IPS-NIHi11 (cell line): ENCODE measurements around the gene UTP25.
"Not testable (repeated sequence)": the region's sequence is repeated elsewhere in the genome, so short reads cannot be mapped to it uniquely, and the experiment has no call there.

ENCODE experiments used
- DNase-seq: peaks from one replicate; pipeline ENCODE4 v3.0.0; 2012; ENCODE audit warnings: mixed read lengths, low spot score

The UTP25 gene, protein sequence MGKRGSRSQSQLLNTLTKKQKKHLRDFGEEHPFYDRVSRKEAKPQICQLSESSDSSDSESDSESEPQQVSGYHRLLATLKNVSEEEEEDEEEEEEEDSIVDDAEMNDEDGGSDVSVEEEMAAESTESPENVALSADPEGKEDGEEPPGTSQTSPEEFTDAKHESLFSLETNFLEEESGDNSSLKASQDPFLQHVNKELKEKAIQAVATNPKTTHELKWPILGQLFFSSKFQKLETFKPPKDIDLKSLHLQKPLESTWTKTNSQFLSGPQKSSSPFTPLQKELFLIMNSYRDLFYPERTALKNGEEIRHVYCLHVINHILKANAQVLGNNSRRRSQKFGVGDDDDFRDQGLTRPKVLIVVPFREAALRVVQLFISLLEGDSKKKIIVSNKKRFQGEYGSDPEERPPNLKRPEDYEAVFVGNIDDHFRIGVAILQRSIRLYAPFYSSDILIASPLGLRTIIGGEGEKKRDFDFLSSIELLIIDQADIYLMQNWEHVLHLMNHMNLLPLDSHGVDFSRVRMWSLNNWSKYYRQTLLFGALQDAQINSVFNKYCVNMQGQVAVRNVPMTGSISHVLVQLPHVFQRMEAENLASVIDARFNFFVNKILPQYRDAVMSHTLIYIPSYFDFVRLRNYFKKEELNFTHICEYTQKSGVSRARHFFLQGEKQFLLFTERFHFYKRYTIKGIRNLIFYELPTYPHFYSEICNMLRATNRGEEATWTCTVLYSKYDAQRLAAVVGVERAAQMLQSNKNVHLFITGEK

DNA sequence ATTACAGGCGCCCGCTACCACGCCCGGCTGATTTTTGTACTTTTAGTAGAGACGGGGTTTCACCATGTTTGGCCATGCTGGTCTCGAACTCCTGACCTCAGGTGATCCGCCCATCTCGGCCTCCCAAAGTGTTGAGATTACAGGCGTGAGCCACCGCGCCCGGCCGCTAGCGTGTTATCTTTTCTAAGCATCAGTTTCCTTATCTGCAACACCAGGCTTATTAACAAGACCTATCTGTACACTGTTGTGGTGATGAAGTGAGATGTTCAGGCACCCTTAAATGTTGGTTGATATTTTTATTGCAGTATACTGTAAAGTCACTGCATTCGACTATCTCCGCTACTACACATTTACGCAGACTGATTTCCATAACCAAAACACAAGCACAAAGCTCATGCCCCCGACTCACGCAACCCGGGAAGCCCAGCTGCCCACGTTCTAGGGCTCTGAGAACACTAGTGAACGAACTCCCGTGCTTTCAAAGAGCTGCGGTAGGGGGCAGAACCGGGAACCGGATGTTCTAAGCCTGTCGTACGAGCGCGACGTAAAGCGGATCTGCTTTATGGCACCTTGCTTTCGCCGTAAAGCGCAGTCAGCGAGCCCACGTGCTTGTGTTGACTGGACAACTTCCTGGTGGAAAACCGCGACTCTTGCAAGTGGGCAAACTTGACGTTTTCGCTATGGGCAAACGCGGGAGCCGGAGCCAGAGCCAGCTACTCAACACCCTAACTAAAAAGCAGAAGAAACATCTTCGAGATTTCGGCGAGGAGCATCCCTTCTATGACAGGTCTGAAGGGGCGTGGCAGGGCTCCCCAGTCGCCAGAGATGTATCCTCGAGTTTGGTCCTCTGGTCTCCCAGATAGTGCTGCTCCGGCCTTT lies at the start of gene UTP25:
Gene UTP25 (plus strand): TSS at position 589 of the 879 bp plus-strand sequence. CDS start 92 bp downstream, at position 681.
- peak; percentile 87 for DNase-seq

DNA sequence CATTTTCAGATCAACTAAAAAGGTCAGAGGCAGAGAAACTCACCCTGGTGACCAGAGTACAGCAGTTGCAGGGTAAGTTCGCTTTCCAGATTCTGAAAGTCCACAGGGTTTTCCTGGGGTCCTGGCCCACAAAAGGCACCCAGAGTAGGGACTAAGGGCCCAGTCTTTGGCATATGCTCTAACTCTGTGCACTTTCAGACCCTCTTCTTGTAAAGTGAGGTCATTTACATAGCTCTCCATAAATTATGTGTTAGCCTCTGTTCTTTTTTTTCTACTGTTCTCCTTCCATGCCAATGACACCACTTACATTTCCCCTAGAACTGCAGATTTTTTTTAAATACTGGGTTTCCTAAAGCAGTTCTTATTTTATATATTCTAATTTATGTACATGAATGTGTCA lies 49.7 kb upstream of the UTP25 start:
- DNase-seq, result no peak

DNA sequence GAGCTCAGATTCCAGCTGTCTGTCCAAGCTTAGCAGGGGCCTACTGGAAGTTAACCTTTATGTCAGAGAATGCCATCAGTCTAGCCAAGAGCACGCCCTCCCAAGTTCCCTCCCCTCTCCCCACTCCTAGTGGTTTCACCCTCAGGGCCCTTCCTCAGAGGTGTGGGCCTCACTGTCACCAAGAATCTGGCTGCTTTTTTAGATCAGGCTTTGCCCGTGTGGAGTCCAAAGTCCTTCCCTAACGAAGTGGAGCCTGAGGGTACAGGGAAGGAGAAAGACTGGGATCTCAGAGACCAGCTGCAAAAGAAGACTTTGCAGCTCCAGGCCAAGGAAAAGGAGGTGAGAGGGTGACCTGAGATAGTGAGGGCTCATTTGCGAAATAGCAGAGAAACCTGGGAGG lies 47.5 kb upstream of the UTP25 start:
- no peak for DNase-seq

DNA sequence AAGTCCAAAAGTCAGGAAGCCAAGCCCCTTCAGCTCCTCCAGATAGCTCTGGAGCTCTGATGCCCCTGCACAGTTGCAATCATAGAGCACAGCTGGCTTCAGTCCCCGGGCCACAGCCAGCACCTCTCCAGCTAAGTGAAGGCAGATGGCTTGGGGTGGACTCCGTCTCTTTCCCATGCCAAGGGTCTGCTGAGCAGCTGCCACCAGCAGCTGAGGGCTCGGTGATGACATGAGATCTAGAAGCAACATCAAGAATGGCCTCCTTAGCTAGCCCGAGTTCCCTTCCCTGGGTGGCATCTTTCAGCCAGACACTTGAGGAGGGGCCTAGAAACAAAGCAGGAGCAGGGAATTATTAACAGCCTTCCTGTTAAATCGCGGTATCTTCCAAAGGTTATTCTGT lies 44.4 kb upstream of the UTP25 start:
- DNase-seq, result no peak

DNA sequence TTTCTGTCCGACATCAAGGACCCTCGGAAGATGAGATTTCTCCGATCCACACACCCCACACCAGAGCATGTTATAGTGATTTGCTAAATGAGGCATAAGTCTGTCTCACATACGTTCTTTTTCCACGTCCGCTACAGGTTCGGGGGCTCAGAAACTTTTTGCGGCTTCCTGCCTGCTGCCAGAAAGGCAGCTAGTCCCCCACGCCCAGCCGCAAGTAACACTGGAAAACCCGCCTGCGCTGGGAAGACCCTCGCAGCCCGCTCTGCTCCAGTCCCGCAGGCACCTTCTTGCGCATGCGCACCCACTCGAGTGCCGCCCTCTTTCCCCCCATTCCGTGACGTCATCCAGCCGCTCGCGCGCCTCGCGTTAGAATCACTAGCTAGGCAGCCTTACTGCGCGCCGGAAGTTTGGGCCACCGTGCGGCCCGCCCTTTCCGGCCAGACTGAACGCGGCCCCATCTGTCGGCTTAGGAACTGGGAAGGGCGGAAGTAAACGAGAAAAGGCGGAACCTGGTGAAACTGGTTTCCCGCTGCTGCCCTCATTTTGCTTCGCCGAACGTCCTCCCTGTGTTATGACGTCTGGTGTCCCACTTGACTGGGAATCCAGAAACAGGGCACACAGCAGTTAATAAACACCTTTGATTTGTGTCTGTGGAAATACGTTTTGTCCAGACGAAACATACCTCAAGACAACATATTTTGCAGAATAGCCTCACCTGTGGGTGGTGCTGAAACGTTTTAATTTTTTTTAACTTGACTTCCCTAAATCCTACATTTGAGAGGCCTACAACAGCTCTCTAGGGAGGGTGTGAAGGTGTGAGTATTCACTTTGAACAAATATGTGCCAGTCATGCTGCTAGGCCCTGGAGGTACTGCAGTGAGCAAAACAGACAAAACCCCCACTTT lies 43.3 kb upstream of the UTP25 start, which contains the start of gene C1orf74:
Gene C1orf74 (minus strand): TSS at position 295 of the 905 bp plus-strand sequence. CDS start 925 bp downstream, outside the sequence.
- DNase-seq, result peak; percentile 99

DNA sequence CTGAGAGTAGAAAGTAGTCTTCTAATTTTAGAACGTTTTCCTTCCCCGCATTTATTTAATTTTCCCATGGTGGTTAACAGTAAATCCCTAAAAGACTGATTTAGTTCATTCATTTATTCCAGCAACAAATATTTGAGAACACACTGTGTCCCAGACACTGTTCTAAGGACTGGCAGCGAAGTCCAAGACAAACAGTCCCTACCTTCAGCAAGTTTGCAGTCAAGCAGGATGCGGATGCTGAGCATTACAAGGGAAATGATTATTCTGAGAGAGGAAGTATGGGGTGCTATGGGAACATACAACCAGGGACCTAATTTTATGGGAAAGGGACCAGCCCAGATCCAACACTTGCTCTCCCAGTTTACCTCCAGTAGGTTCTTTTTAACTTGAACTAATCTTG lies 42.2 kb upstream of the UTP25 start:
- no peak for DNase-seq

DNA sequence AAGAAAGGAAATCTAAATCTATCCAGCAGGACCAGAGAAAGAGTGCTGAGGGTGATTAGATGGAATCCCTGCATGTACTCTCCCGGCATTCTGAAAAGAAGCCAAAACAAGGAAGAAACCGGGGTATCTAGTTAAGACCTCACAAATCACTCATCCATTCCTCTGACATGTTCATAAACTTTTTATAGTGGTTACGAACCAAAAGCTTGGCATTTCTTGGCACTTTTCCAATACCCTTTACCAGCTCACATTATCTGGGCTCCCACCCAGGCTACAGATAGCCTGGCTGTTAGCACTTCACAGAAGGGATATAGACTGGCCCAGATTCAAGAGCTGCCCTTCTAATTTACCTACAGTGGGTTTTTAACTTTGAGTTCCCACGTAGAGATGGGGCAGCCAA lies 41.6 kb upstream of the UTP25 start:
- no peak for DNase-seq

DNA sequence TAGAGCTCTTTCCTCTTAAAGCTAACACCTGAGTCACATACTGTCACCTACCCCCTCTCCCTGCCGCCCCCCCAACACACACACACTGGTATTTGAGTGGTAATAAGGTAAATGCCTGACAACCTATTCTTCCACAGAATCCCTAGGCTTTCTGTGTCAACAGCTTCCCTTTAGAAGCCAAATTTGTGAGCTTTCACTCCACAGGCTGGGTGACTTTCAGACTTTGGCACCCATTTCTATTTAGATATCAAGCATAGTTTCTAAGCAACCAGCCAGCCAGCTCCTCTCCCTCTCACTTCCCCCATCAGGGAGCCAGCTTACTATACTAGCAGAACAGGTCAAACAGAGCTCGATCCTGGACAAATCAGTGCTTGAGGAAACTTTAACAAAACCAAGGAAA lies 40.2 kb upstream of the UTP25 start:
- DNase-seq, result no peak

DNA sequence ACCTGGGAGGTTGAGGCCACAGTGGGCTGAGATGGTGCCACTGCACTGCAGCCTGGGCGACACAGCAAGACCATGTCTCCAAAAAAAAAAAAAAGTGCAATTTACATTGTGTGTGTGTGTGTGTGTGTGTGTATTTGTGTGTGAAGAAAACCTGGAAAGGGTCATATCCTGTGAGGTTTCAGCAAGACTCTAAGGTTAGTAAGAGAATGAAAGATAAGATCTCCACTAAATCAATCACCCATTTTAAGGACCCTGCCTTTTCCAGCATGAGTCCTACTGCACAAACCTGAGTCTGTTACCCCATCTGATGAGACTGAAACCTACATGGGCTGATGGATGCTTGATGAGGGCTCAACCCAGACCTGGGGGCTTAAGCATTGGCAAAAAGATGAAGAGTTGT lies 38.5 kb upstream of the UTP25 start:
- DNase-seq, result no peak

DNA sequence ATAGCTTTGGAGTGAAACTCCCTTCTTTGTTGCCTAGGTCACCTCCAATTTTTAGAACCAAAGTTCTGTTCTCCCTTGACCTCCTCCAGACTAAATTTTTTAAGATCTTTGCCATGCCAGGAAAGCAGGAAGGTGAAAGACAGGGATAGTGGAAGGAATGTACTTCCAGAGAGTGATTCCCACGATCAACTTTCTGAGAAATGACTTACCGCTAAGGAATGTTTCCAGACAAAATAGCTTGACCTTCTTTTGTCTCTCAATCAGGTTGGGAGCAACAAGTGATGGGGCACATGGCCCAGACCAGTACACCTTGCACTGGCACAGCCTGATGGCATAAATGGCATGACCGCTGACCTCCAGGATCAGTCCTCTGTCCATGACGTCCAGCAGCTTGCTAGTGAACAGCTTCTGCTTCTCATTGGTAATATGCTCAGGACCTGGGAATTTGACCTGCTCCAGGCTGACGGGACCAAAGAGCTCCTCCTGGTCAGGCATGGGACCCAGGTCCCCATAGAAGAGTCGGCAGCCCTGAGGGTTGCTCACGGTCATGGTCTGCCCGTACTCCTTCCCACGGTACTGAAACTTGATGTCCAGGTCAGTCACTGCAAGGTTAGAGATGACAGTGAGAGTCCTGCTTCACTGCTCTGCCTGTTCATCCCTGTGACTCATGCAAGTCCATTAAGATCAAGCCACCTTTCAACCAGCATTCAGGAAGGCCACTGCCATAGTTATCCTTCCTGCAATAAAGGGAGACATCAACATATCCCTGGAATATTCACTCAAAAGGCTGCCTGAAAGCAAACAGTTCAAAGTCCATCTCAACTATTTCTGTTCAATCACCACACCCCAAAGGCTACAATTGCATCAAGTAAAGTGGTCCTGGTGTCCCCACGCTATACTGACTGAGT lies 37.2 kb upstream of the UTP25 start:
- DNase-seq, result no peak

DNA sequence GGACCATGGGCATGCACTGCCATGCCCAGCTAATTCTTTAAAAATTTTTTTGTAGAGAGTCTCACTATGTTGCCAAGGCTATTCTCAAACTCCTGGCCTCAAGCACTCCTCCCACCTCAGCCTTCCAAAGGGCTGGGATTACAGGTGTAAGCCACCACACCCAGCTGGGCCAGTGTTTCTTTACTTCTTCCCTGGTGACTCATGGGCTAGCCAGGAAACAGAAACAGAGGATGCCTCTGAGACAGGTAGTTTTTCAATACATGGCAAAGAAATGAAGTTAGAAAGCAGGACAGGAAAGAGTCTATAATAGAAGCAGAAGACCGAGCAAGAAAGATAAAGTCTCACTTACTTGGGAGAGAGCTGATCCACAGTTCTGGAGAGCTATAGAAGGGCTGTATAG lies 35.9 kb upstream of the UTP25 start:
- no peak for DNase-seq

DNA sequence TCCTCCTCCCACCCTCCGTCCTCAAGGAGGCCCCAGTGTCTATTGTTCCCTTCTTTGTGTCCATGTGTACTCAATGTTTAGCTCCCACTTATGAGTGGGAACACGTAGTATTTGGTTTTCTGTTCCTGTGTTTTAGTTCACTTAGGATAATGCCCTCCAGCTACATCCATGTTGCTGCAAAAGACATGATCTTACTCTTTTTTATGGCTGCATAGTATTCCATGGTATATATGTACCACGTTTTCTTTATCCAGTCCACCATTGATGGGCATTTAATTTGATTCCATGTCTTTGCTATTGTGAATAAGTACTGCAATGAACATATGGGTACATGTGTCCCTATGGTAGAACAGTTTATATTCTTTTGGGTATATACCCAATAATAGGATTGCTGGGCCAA lies 34.1 kb upstream of the UTP25 start:
- DNase-seq, result not testable (repeated sequence)

DNA sequence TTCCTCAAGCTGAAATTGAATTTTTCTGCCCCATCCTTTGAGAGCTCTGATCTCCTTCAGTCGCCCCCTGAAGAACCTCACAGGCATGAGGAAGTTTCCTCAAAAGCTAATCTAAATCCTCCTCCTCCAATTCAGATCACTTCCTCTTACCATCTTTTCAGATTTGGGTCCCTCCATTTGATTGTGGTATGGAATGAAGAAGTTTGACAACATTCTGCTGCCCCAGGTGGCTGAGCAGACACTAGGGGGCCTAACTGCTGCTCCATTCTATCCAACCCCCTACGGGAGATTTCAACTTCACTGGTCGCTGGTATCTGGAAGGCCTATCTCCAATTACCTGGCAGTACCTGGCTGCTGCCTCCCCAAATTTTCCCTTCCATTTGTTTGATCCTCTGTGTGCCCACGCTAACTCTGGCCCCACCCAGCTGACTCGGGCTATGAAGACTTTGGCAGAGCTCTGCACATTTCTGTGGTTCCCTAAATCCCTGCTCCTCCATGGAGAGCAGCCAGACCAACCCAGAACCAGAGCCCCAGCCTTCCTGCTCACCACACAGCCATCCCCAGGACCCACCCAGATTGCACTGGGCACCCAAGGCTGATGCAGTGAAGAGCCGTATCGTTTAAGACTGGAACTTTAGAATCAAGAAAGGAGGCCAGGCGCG lies 29.7 kb upstream of the UTP25 start:
- DNase-seq, result peak; percentile 22

DNA sequence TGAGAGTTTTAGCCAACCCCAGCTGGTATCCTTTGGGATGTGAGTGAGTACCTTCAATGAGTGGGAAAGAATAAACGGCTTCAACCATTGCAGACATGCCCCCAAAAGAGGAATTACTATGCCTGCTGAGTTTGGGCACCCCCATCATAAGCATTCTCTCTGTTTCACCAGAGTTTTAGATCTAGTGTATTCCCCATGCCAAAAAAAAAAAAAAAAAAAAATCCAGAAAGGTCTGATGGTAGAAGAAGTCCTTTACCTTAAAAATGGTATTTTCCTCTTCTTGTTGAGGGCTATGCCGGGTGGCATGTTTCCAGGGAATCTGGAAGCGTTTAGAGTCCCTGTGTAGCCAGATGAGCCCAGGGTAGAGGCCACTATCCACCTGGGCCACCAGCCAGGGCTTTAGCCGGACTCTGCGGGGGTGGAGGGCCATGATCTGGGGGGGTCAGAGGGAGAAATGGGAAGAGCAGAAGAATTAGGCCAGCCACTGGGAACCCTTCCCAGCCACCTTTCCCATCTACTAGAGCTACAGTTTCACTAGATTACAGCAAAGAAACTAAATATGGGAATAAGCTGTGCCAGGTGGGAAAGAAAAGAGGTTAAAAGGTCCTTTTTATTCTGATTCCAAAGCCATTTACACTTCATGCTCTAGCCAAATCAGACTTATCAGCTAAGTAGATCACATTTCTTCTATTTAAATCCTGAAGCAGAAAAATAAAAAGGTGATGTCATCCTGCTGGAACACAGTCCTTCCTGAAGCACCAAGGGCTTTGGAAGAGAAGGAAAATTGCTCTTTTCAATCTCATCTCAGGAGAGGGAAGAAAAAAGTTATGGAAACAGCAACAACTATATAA lies 26.6 kb upstream of the UTP25 start:
- DNase-seq, result no peak

DNA sequence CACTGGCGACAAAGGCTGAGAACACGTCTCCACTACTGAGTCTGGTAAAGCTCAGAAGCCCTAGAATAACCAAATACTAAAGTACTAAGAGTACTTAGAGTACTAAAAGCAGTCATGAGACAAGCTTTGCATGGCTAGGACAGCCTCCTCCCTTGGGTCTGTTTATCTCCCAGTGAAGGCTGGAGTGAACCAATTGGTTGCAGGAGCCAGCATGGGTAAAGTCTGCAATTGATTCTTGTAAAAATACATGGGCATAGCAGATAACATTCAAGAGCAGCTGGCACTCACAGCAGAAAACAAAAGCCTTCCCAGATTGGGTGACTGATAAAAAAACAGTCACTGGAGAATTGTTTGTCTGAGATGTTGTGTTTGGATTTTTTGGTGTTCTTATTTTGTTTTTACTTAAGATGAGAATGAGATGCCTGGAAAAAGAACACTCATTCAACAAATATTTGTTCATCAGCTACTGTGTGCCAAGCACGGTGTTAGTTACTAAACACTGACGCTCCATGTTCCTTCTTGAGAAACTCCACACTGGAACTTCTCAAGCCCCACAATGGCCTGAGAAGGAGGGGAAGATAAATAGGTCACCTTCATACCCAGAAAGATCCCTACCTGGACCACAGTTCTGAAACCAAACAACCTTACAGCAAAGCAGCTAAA lies 25.5 kb upstream of the UTP25 start:
- DNase-seq, result no peak

DNA sequence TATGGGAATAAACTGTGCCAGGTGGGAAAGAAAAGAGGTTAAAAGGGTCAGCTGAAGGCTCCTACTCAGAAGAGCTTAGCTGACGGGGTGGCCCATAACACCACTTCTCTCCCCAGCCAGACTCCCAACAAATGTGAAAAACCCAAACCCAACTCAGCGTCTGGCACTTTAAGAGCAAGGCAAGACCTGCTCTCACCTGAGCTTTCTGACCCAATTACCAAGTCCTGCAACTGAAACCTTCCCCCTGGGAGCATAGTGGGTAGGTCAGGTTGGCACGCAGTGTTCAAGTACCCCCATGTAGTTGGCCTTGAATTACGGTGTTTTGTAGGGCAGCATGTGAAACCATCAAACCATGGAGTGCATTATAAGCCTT lies 25.0 kb upstream of the UTP25 start:
- no peak for DNase-seq

DNA sequence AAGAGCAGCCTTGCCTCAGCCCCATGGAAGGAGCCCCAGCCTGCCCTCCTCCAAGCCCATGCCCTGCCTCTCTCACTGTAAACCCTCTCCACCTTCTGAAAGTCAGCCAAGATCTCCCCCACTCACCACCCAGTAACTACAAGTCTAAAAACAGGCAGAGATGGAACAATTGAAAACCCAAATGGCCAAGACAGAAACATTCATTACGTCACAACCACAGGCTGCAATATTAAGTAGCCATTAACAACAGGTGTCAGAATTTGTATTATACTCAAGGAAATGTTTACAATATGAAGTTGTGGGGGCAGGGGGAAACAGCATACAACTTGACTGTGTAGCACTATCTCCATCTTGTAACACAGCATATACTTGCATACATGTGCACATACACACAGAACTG lies 24.2 kb upstream of the UTP25 start:
- no peak for DNase-seq

DNA sequence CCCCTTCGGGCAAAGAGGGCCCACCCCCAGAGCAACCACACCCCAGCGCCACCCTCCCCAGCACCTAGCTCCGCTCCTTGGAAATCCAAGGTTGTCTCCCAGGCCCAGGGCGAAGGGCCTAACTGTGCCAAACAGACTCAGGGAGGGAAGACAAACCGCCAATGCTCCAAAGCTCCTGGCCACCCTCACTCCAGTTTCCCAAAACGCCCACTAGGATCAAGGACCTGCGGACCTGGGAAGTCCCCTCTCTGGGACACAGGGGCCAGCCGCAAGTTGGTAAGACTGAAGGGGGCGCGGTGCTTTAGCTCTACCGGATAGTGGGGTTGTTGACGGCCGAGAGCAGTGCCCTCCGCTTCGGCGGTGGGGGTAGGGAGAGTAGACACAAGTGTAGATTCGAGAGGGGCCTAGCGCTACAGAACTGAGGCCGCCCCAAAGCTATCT lies 22.4 kb upstream of the UTP25 start:
- peak; percentile 64 for DNase-seq
